ENCODE data around the gene HOPX. TPM values are rescaled to one million over a fixed set of nuclear protein-coding genes. Genes with fewer than 3 reads are reported as not detected.

HOPX gene
- total and polyA plus RNA-seq, 2 of the 8 experiments (the other 6 are each of a cell fraction or from before 2014, with no cell fraction given): not detected

GRCh38 chr4:56691425-56691824, 10.3 kb upstream of the HOPX start:
- Histone ChIP-seq H3K4ac (replicated peaks; ENCODE audit: insufficient read length, low read depth, low read length) (no peak overlapping the region), H2BK20ac (ENCODE audit: low read length) (no peak overlapping the region), H2BK15ac (ENCODE audit: low read length) (no peak overlapping the region), H4K8ac (ENCODE audit: extremely low read depth, insufficient read depth, low read length) (no peak overlapping the region), H3K14ac (ENCODE audit: insufficient read length) (no peak overlapping the region), H3K79me2 (ENCODE audit: control insufficient read depth in 1 of 2, insufficient read depth in 2 of 2, low read length in 2 of 2) (no peaks in the 10 kb centered on the region), H4K20me1 (replicated peaks in 1 of 2; ENCODE audit: control insufficient read depth in 1 of 2, insufficient read depth in 2 of 2, low read length in 2 of 2) (no peaks in the 10 kb centered on the region), H3K9ac (replicated peaks in 1 of 4; ENCODE audit: extremely low read depth in 1 of 4, low read depth in 3 of 4, low read length in 3 of 4) (no peak overlapping the region), H3K23me2 (ENCODE audit: low read depth, low read length) (no peaks in the 10 kb centered on the region; the same call in 1 of the 2 replicates), H3K18ac (ENCODE audit: extremely low read depth, low read length) (no peak overlapping the region), H3K56ac (replicated peaks; ENCODE audit: insufficient read length, low read depth, low read length) (no peak overlapping the region), H3K27ac (ENCODE audit: low read depth, low read length) (no peak overlapping the region), H2AK5ac (ENCODE audit: low read depth, low read length) (no peak overlapping the region), H3K36me3 (ENCODE audit: control insufficient read depth in 2 of 4, insufficient read depth in 4 of 4, low read length in 3 of 4) (no peaks in the 10 kb centered on the region), H2BK12ac (ENCODE audit: low read depth, low read length) (no peak overlapping the region), H2AFZ (ENCODE audit: low read length) (no peak overlapping the region), H3K79me1 (ENCODE audit: low read depth, low read length) (no peaks in the 10 kb centered on the region), H4K5ac (ENCODE audit: insufficient read length, low read depth, low read length) (no peak overlapping the region), H2BK5ac (ENCODE audit: low read depth, low read length) (no peak overlapping the region), H3K27me3 (replicated peaks in 1 of 4; ENCODE audit: control insufficient read depth in 3 of 4, extremely low read depth in 1 of 4, insufficient read depth in 3 of 4, low read length in 3 of 4) (no peaks in the 10 kb centered on the region), H3K9me3 (ENCODE audit: insufficient read depth in 2 of 2, low read depth in 1 of 2, low read length in 1 of 2) (peaks cover 0 to 4% of the 10 kb centered on the region in 2 experiments; a peak in 1 of 4 replicates), H4K91ac (replicated peaks; ENCODE audit: insufficient read length, low read length) (no peak overlapping the region), H3K4me2 (ENCODE audit: insufficient read depth in 1 of 2, low read depth in 2 of 2, low read length in 2 of 2) (no peak overlapping the region), H2BK120ac (replicated peaks; ENCODE audit: low read depth, low read length) (no peak overlapping the region), H3K4me3 (ENCODE audit: extremely low read depth in 1 of 4, insufficient read depth in 2 of 4, low read depth in 3 of 4, low read length in 4 of 4) (no peak overlapping the region), H3K23ac (ENCODE audit: insufficient read length) (no peak overlapping the region), H3K4me1 (replicated peaks in 1 of 4; ENCODE audit: control insufficient read depth in 3 of 4, insufficient read depth in 4 of 4, low read length in 3 of 4) (no peaks in the 10 kb centered on the region)
- 70% methylated on average over 3 of the region's 3 CpGs; no CpG with 5 or more reads in 1 of the 2 experiments for WGBS, 2 experiments (ENCODE audit: extremely low coverage in 1 of 2, insufficient coverage in 1 of 2, insufficient read length in 1 of 2, insufficient replicate concordance in 2 of 2, low coverage in 1 of 2, low lambda C conversion rate in 2 of 2, missing lambda C conversion rate in 1 of 2)
- ChIA-PET POLR2A (ENCODE audit: partially characterized antibody) (interaction anchor here (0.7 kb wide), 1 partner anchor 622 kb away, joined by 4 read pairs; no protein-coding TSS in a partner anchor), CTCF (ENCODE audit: partially characterized antibody) (interaction anchor here (0.6 to 1.3 kb wide), 2 partner anchors 10 to 18 kb away, joined by 3 to 8 read pairs; no protein-coding TSS in a partner anchor)
- FAIRE-seq (no peak), DNase-seq (ENCODE audit: low read depth in 1 of 2, low spot score in 2 of 2) (no peak)
- TF ChIP-seq SP4 (IDR thresholded peaks at IDR 0.05; ENCODE audit: low read length) (no peak), CHD1 (IDR thresholded peaks at IDR 0.05; ENCODE audit: low read depth, low read length) (no peak), CBX5 (IDR thresholded peaks at IDR 0.05; ENCODE audit: low read depth, low read length) (no peak), MAX (IDR thresholded peaks at IDR 0.05) (no peak), SIN3A (conservative IDR thresholded peaks at IDR 0.05 in 1 of 2, IDR thresholded peaks at IDR 0.05 in 1 of 2; ENCODE audit: low read depth in 1 of 2, low read length in 2 of 2) (no peak), SIX5 (IDR thresholded peaks at IDR 0.05; ENCODE audit: low read depth, low read length) (no peak), SUZ12 (IDR thresholded peaks at IDR 0.05; ENCODE audit: low read length) (no peak), EZH2 (IDR thresholded peaks at IDR 0.05; ENCODE audit: low read depth, low read length, severe bottlenecking) (no peak), EP300 (IDR thresholded peaks at IDR 0.05; ENCODE audit: borderline replicate concordance in 1 of 2, low read depth in 2 of 2, low read length in 2 of 2) (no peak), TCF12 (IDR thresholded peaks at IDR 0.05; ENCODE audit: low read depth, low read length) (no peak), JUN (IDR thresholded peaks at IDR 0.05; ENCODE audit: low read depth, low read length) (no peak), FOSL1 (IDR thresholded peaks at IDR 0.05; ENCODE audit: insufficient read depth, low read depth, low read length) (no peak), SP2 (IDR thresholded peaks at IDR 0.05; ENCODE audit: low read length) (no peak), SP1 (IDR thresholded peaks at IDR 0.05; ENCODE audit: low read depth, low read length) (no peak)

Data from H1 (cell line).